SK-N-SH treated with all-trans-retinoic acid at 6 μM for 48 hours (cell line): Measurements from ENCODE around the gene RIPOR2.

Source experiments
- ARNTL ChIP-seq: fragments of 450-650 bp; formaldehyde crosslinking; IDR thresholded peaks from 2 replicates; pipeline ENCODE4 v1.5.0; 2020; ENCODE audit warnings: low read depth, mild to moderate bottlenecking, moderate library complexity, borderline replicate concordance
- CREB5 ChIP-seq: fragments of 250-450 bp; sonication (Bioruptor Pico); IDR thresholded peaks from 2 replicates; pipeline ENCODE4 v1.5.1; 2020; ENCODE audit warnings: low read depth, mild to moderate bottlenecking, moderate library complexity
- ESRRG ChIP-seq: fragments of 250-450 bp; sonication (Bioruptor Pico); IDR thresholded peaks from 2 replicates; pipeline ENCODE4 v1.6.1; 2021; ENCODE audit warnings: mild to moderate bottlenecking
- PATZ1 ChIP-seq: fragments of 250-450 bp; sonication (Bioruptor Pico); IDR thresholded peaks from 2 replicates; pipeline ENCODE4 v1.8.0; 2020; ENCODE audit warnings: mild to moderate bottlenecking, moderate library complexity, borderline replicate concordance
- POU6F1 ChIP-seq: fragments of 250-450 bp; sonication (Bioruptor Pico); IDR thresholded peaks from 2 replicates; pipeline ENCODE4 v1.8.0; 2021; ENCODE audit warnings: low read depth, mild to moderate bottlenecking, moderate library complexity, borderline replicate concordance
- RARB ChIP-seq: fragments of 250-450 bp; sonication (Bioruptor Pico); IDR thresholded peaks from 2 replicates; pipeline ENCODE4 v1.8.0; 2021; ENCODE audit warnings: mild to moderate bottlenecking, moderate library complexity
- SNAI2 ChIP-seq: fragments of 250-450 bp; sonication (Bioruptor Pico); IDR thresholded peaks from 2 replicates; pipeline ENCODE4 v1.5.0; 2020; ENCODE audit warnings: mild to moderate bottlenecking, moderate library complexity
- ZFP3 ChIP-seq: fragments of 250-450 bp; sonication (Bioruptor Pico); IDR thresholded peaks from 2 replicates; pipeline ENCODE4 v1.5.0; 2020; ENCODE audit warnings: mild to moderate bottlenecking, moderate library complexity
- ZFP30 ChIP-seq: fragments of 450-650 bp; formaldehyde crosslinking; IDR thresholded peaks from 2 replicates; pipeline ENCODE4 v1.5.0; 2022; ENCODE audit warnings: mild to moderate bottlenecking, moderate library complexity
- ZNF565 ChIP-seq: fragments of 450-650 bp; formaldehyde crosslinking; conservative IDR thresholded peaks from 2 replicates; pipeline ENCODE4 v1.5.0; 2020; ENCODE audit warnings: low read depth, mild to moderate bottlenecking, moderate library complexity
- ZNF70 ChIP-seq: fragments of 450-650 bp; formaldehyde crosslinking; IDR thresholded peaks from 2 replicates; pipeline ENCODE4 v1.5.0; 2020; ENCODE audit warnings: mild to moderate bottlenecking, moderate library complexity
- ZNF8 ChIP-seq: fragments of 450-650 bp; formaldehyde crosslinking; IDR thresholded peaks from 2 replicates; pipeline ENCODE4 v1.5.0; 2020; ENCODE audit warnings: mild to moderate bottlenecking, moderate library complexity

GRCh38 chr6:24923885-24924401 is 11.8 kb downstream of the RIPOR2 start:
- no peak for TF ChIP-seq ESRRG
- TF ChIP-seq RARB (CRISPR knock-in tag), result no peak
- no peak for TF ChIP-seq PATZ1 (CRISPR knock-in tag)
- no peak for TF ChIP-seq ARNTL
- TF ChIP-seq SNAI2, result no peak
- TF ChIP-seq ZFP30 (CRISPR knock-in tag), result no peak
- TF ChIP-seq ZNF70, result no peak
- no peak for TF ChIP-seq CREB5 (CRISPR knock-in tag)
- TF ChIP-seq POU6F1 (CRISPR knock-in tag), result no peak
- TF ChIP-seq ZNF8, result no peak
- no peak for TF ChIP-seq ZFP3 (CRISPR knock-in tag)
- no peak for TF ChIP-seq ZNF565 (CRISPR knock-in tag)
